Measurements from ENCODE around the gene FRMD6. TPM values are rescaled to one million over a fixed set of nuclear protein-coding genes. Genes with fewer than 3 reads are reported as not detected.

Gene FRMD6
- total RNA-seq, 1 experiment from 2014 or later: 40.7 TPM

DNA sequence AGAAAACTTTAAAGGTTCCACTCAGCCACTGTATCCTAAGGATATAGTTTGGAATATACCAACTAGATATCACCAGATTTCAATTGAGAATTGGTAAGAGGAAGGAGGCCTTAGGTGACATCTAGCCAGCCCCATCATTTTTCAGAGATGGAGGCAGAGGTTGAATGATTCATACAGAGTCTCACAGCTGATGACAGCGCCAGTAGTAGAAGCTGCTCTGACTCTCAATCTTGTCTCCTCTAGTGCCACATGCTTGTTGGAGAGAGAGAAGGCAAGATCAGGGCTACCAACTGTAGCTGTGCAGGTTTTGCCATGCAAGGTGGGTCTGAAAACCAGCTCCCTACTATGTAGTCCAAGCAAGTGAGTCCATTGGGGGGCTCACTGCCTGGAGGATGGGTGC is 6.1 kb downstream of the FRMD6 start:
- no peak for DNase-seq (ENCODE audit: low read depth, low spot score)
- ChIA-PET CTCF (no interaction called here), POLR2A (no interaction called here)
- intact Hi-C loops (cut with micrococcal nuclease; ENCODE audit: unreplicated experiment) (loop anchor here (10.0 kb wide), 1 partner anchor 373 kb away; no protein-coding TSS in a partner anchor), in situ Hi-C loops (cut with HindIII; ENCODE audit: low pct_unique_long_range_greater_than_20kb, low sequenced_read_pairs) (no loop called here)
- Histone ChIP-seq H3K27me3 (ENCODE audit: control insufficient read depth, insufficient read depth, low read length) (no peaks in the 10 kb centered on the region), H3K36me3 (ENCODE audit: control insufficient read depth, insufficient read depth, low read length) (no peaks in the 10 kb centered on the region; the same call in 1 of the 2 replicates), H3K27ac (ENCODE audit: low read length) (no peak overlapping the region), H3K9me3 (ENCODE audit: control insufficient read depth, insufficient read depth, low read depth, low read length) (no peaks in the 10 kb centered on the region), H3K4me1 (ENCODE audit: control insufficient read depth, insufficient read depth, low read length) (peaks cover 14% of the 10 kb centered on the region), H3K4me3 (ENCODE audit: low read depth in 2 of 2, low read length in 2 of 2) (no peak overlapping the region)
- ATAC-seq: no peak
- no peak for TF ChIP-seq POLR2AphosphoS5 (IDR thresholded peaks at IDR 0.05; ENCODE audit: low read depth, low read length)
- no peak for TF ChIP-seq TCF7L2 (IDR thresholded peaks at IDR 0.05; ENCODE audit: low read depth, low read length)
- TF ChIP-seq, protein P1, sequence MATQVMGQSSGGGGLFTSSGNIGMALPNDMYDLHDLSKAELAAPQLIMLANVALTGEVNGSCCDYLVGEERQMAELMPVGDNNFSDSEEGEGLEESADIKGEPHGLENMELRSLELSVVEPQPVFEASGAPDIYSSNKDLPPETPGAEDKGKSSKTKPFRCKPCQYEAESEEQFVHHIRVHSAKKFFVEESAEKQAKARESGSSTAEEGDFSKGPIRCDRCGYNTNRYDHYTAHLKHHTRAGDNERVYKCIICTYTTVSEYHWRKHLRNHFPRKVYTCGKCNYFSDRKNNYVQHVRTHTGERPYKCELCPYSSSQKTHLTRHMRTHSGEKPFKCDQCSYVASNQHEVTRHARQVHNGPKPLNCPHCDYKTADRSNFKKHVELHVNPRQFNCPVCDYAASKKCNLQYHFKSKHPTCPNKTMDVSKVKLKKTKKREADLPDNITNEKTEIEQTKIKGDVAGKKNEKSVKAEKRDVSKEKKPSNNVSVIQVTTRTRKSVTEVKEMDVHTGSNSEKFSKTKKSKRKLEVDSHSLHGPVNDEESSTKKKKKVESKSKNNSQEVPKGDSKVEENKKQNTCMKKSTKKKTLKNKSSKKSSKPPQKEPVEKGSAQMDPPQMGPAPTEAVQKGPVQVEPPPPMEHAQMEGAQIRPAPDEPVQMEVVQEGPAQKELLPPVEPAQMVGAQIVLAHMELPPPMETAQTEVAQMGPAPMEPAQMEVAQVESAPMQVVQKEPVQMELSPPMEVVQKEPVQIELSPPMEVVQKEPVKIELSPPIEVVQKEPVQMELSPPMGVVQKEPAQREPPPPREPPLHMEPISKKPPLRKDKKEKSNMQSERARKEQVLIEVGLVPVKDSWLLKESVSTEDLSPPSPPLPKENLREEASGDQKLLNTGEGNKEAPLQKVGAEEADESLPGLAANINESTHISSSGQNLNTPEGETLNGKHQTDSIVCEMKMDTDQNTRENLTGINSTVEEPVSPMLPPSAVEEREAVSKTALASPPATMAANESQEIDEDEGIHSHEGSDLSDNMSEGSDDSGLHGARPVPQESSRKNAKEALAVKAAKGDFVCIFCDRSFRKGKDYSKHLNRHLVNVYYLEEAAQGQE (IDR thresholded peaks at IDR 0.05; ENCODE audit: insufficient read depth in 1 of 2, low read depth in 2 of 2, low read length in 1 of 2): no peak
- TF ChIP-seq, protein P2, sequence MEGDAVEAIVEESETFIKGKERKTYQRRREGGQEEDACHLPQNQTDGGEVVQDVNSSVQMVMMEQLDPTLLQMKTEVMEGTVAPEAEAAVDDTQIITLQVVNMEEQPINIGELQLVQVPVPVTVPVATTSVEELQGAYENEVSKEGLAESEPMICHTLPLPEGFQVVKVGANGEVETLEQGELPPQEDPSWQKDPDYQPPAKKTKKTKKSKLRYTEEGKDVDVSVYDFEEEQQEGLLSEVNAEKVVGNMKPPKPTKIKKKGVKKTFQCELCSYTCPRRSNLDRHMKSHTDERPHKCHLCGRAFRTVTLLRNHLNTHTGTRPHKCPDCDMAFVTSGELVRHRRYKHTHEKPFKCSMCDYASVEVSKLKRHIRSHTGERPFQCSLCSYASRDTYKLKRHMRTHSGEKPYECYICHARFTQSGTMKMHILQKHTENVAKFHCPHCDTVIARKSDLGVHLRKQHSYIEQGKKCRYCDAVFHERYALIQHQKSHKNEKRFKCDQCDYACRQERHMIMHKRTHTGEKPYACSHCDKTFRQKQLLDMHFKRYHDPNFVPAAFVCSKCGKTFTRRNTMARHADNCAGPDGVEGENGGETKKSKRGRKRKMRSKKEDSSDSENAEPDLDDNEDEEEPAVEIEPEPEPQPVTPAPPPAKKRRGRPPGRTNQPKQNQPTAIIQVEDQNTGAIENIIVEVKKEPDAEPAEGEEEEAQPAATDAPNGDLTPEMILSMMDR (IDR thresholded peaks at IDR 0.05): no peak
- TF ChIP-seq SIN3A (IDR thresholded peaks at IDR 0.05; ENCODE audit: borderline replicate concordance, insufficient read depth, low read depth, low read length): no peak
- BruUV-seq (replicated peaks): no TSS peak

DNA sequence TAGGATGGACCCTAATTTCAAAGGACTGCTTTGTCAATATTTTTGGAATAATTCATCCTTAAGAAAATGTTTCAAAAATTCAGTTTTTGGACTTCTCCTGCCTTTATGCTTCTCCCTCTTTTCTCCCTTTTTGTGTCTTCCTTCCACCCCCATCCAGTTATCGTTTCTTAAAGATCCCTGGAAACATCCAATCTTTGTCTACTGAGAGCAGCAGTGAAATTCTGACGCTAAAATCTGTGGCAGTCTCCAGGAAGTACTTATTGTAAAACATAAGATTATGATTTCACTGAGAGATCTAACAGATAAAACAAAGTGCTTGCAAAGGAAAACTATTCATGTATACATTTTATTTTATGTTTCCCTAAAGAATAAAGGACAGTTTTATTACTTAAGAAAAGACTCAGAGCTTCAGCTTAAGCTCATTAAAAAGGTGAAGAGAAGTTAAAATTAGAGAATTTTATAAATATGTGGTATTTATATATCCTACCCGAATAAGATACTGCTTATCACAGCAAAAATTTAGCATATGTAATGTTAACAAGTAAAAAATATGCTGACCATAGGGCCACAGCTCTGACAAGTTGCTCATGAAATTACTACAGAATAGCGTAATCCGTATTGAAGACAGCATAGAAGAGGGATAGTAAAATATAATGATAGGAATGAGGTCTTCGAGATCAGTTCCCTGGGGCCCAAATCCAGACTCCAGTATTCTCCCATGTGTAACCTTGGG is 6.9 kb downstream of the FRMD6 start:
- TF ChIP-seq, protein P1 (IDR thresholded peaks at IDR 0.05; ENCODE audit: insufficient read depth in 1 of 2, low read depth in 2 of 2, low read length in 1 of 2): no peak
- no peak for TF ChIP-seq POLR2AphosphoS5 (IDR thresholded peaks at IDR 0.05; ENCODE audit: low read depth, low read length)
- no peak for TF ChIP-seq TCF7L2 (IDR thresholded peaks at IDR 0.05; ENCODE audit: low read depth, low read length)
- no peak for TF ChIP-seq SIN3A (IDR thresholded peaks at IDR 0.05; ENCODE audit: borderline replicate concordance, insufficient read depth, low read depth, low read length)
- TF ChIP-seq, protein P2 (IDR thresholded peaks at IDR 0.05): no peak
- H3K27me3 ChIP-seq (ENCODE audit: control insufficient read depth, insufficient read depth, low read length): no peaks in the 10 kb centered on the region
- H3K9me3 ChIP-seq (ENCODE audit: control insufficient read depth, insufficient read depth, low read depth, low read length): no peaks in the 10 kb centered on the region
- no peaks in the 10 kb centered on the region; the same call in 1 of the 2 replicates for H3K36me3 ChIP-seq (ENCODE audit: control insufficient read depth, insufficient read depth, low read length)
- ATAC-seq (no peak), DNase-seq (ENCODE audit: low read depth, low spot score) (no peak)
- intact Hi-C loops (cut with micrococcal nuclease; ENCODE audit: unreplicated experiment) (loop anchor here (10.0 kb wide), 1 partner anchor 374 kb away; no protein-coding TSS in a partner anchor), in situ Hi-C loops (cut with HindIII; ENCODE audit: low pct_unique_long_range_greater_than_20kb, low sequenced_read_pairs) (no loop called here)
- peaks cover 14% of the 10 kb centered on the region for H3K4me1 ChIP-seq (ENCODE audit: control insufficient read depth, insufficient read depth, low read length)
- ChIA-PET CTCF (no interaction called here), POLR2A (no interaction called here)
- H3K27ac ChIP-seq (ENCODE audit: low read length): no peak overlapping the region
- no TSS peak for BruUV-seq (replicated peaks)
- no peak overlapping the region for H3K4me3 ChIP-seq (ENCODE audit: low read depth in 2 of 2, low read length in 2 of 2)

Data from Panc1 (cell line).